Placental epithelial cell (primary cell): ENCODE data around the gene SLC30A4. TPM values are rescaled to one million over a fixed set of nuclear protein-coding genes. Genes with fewer than 3 reads are reported as not detected.

ENCODE experiments used
- small RNA-seq: library from RNA; depleted of rRNA; stranded (forward); fragments of <200 nt; gene quantifications from one replicate; pipeline ENCODE3, GENCODE V24; 2012
- total RNA-seq: library from RNA; depleted of rRNA; stranded (reverse); fragments of >200 nt; gene quantifications from 2 replicates; pipeline ENCODE4 v1.2.3, GENCODE V29; 2012

The SLC30A4 gene
- total RNA-seq, result 10.5 and 11.8 TPM in 2 replicates

GRCh38 chr15:45522328-45523165 lies at the start of gene SLC30A4:
SLC30A4 (minus strand) TSS chr15:45522755; CDS start chr15:45522354, 401 bp downstream.

Small RNAs within 50 kb of the gene (small RNA-seq; reads per million reads assigned to genes)
- not detected for gene DPPA5P2
- not detected for gene SNORA41B

Other genes with a start within 250 kb of the SLC30A4 start
- 0.54 and 0.79 TPM in 2 replicates for gene GATM, start 144.2 kb downstream of the SLC30A4 start, total RNA-seq
- 30.6 and 47.7 TPM in 2 replicates for gene BLOC1S6, start 64.6 kb upstream of the SLC30A4 start, total RNA-seq
- 1.6 and 3.9 TPM in 2 replicates for gene SQOR, start 112.3 kb upstream of the SLC30A4 start, total RNA-seq